ENCODE measurements around the gene GLOD4.
"Not testable (repeated sequence)": the region's sequence is repeated elsewhere in the genome, so short reads cannot be mapped to it uniquely, and the experiment has no call there.

Gene GLOD4

GRCh38 chr17:753418-753817, 28.7 kb downstream of the GLOD4 start:
- in situ Hi-C loops (cut with MboI; ENCODE audit: low pct_unique_long_range_greater_than_20kb, low sequenced_read_pairs, unreplicated experiment) = no loop called here
- TF ChIP-seq, protein P1, sequence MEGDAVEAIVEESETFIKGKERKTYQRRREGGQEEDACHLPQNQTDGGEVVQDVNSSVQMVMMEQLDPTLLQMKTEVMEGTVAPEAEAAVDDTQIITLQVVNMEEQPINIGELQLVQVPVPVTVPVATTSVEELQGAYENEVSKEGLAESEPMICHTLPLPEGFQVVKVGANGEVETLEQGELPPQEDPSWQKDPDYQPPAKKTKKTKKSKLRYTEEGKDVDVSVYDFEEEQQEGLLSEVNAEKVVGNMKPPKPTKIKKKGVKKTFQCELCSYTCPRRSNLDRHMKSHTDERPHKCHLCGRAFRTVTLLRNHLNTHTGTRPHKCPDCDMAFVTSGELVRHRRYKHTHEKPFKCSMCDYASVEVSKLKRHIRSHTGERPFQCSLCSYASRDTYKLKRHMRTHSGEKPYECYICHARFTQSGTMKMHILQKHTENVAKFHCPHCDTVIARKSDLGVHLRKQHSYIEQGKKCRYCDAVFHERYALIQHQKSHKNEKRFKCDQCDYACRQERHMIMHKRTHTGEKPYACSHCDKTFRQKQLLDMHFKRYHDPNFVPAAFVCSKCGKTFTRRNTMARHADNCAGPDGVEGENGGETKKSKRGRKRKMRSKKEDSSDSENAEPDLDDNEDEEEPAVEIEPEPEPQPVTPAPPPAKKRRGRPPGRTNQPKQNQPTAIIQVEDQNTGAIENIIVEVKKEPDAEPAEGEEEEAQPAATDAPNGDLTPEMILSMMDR (IDR thresholded peaks at IDR 0.05; ENCODE audit: extremely low read depth, insufficient read depth, missing control alignments) = no peak
- DNase-seq (ENCODE audit: low spot score) = no peak

DNA sequence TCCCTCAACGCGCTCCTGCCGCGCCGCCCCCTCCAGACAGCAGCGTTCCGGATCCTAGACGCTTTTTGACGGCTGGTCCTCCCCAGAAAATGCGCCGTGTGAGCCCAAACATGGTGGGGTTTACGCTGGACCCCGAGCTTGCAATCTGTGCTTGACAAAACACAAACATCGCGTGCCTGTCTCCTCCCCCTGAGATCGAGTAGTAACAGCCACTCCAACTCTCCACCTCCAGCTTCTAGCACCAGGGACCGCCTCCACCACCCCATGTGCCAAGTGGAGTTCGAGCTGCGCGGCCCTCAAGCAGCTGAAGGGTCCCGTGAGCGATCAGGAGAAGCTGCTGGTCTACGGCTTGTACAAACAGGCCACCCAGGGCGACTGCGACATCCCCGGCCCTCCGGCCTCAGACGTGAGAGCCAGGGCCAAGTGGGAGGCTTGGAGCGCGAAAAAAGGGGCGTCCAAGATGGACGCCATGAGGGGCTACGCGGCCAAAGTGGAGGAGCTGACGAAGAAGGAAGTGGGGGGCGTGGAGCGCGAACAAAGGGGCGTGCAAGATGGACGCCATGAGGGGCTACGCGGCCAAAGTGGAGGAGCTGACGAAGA, 29.4 kb downstream of the GLOD4 start:
- in situ Hi-C loops (cut with MboI; ENCODE audit: low pct_unique_long_range_greater_than_20kb, low sequenced_read_pairs, unreplicated experiment) = no loop called here
- peak; percentile 62 for DNase-seq (ENCODE audit: low spot score)
- TF ChIP-seq, protein P1 (IDR thresholded peaks at IDR 0.05; ENCODE audit: extremely low read depth, insufficient read depth, missing control alignments) = no peak

DNA sequence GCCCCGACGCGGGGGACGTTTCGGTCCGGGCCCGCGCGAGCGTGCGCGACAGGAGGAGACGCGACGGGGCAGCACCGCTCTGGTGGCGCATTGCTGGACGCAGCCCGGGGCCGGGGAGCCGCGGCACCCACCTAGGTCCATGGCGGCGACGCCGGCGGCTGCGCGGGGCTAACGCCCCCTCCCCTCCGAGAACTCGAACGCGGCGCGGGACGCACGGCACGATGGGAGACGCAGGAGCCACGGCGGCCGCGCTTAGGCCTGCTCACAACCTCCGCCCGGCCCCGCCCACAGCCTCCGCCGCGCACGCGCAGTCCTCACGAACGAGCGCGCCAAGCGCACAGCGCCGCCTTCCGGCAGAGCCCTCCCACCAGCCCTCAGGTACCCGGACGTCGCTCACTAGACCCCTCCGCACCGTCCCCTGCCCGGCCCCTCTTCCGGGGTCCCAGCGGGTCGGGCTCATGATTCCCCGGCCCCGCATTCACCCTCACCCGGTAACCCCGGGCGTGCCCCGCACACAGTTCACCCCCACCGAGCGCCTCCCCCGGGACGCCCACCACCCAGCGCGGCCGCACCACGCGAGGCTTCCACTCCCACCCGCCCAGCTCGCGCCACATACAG, 30.0 kb downstream of the GLOD4 start, which contains the start of gene GEMIN4:
GEMIN4 (minus strand) TSS at position 263 of the 618 bp plus-strand sequence; CDS start at position 141, 122 bp downstream.
- peak; percentile 99 for DNase-seq (ENCODE audit: low spot score)
- in situ Hi-C loops (cut with MboI; ENCODE audit: low pct_unique_long_range_greater_than_20kb, low sequenced_read_pairs, unreplicated experiment) = no loop called here
- TF ChIP-seq, protein P1 (IDR thresholded peaks at IDR 0.05; ENCODE audit: extremely low read depth, insufficient read depth, missing control alignments) = peak; percentile 92

DNA sequence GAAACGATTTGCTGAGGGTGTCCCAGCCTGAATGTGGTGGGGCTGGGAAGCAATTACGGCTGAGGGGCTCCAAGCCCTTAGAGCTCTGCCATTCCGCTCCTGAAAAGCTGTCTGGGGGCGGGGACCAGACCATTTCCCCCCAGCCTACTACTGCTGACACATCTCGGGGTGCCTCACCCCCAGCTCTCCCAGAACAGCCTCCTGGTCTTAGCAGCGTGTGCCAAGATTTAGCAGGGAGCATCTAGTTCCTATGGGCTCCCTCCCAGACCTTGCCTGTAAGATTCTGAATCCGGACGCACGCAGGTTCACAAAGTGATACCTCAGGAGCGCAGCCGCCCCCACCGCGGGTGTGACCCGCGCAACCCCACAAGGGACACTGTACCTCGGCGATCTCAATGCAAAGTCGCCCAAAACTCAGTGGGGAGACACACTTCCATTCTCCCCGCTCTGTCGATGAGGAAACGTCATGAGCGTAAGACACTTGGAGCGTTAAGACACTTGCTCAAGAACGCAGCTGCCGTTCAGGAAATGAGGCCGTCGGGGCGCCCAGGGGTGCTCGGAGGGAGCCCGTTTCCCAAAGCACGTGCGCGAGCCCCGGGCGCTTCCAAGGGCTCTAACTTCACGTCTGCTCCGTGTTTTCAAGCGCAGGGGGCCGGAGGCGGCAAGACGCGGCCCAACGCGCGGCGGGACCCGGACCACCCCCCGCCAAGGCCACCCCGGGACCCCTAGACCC, 30.6 kb downstream of the GLOD4 start:
- DNase-seq (ENCODE audit: low spot score) = peak; percentile 61
- in situ Hi-C loops (cut with MboI; ENCODE audit: low pct_unique_long_range_greater_than_20kb, low sequenced_read_pairs, unreplicated experiment) = no loop called here
- TF ChIP-seq, protein P1 (IDR thresholded peaks at IDR 0.05; ENCODE audit: extremely low read depth, insufficient read depth, missing control alignments) = no peak

- in situ Hi-C loops (cut with MboI; ENCODE audit: low pct_unique_long_range_greater_than_20kb, low sequenced_read_pairs, unreplicated experiment) = no loop called here
- TF ChIP-seq, protein P1 (IDR thresholded peaks at IDR 0.05; ENCODE audit: extremely low read depth, insufficient read depth, missing control alignments) = no peak
- no peak for DNase-seq (ENCODE audit: low spot score)
These were observed 31.5 kb downstream of the GLOD4 start for GRCh38 chr17:750431-751037.

- in situ Hi-C loops (cut with MboI; ENCODE audit: low pct_unique_long_range_greater_than_20kb, low sequenced_read_pairs, unreplicated experiment); DNase-seq (ENCODE audit: low spot score): not testable (repeated sequence)
These were observed 32.7 kb downstream of the GLOD4 start for GRCh38 chr17:749359-749758.

DNA sequence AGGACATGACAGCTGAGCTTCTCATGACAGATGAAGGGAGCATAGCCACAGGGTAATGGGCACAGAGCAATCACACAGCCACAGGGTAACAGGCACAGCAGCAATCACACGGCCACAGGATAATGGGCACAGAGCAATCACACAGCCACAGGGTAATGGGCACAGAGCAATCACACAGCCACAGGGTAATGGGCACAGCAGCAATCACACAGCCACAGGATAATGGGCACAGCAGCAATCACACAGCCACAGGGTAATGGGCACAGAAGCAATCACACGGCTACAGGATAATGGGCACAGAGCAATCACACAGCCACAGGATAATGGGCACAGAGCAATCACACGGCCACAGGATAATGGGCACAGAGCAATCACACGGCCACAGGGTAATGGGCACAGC, 33.5 kb downstream of the GLOD4 start:
- in situ Hi-C loops (cut with MboI; ENCODE audit: low pct_unique_long_range_greater_than_20kb, low sequenced_read_pairs, unreplicated experiment); DNase-seq (ENCODE audit: low spot score): not testable (repeated sequence)

Measured in GM13977 (cell line).